Measurements from ENCODE around the gene RAB3C.

DNA sequence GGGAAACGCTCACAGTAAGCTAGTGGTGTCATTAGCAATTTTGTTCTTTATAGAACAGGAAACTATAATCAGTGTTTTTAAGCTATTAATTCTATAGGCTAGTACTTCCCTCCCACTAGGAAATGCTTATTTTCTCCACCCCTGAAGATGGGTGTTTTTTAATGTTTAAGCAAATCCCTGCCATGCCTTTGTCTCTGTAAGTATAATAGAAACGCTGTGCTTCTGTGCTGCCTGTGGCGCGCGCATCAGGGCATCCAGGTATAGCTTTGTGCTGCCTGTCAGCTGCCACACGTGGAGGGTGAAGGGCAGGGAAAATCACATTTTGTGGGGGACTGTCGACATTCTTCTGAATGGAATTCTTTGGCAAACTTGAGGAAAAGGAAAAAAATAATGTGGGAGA is 217.5 kb downstream of the RAB3C start:
- TF ChIP-seq, protein P1, sequence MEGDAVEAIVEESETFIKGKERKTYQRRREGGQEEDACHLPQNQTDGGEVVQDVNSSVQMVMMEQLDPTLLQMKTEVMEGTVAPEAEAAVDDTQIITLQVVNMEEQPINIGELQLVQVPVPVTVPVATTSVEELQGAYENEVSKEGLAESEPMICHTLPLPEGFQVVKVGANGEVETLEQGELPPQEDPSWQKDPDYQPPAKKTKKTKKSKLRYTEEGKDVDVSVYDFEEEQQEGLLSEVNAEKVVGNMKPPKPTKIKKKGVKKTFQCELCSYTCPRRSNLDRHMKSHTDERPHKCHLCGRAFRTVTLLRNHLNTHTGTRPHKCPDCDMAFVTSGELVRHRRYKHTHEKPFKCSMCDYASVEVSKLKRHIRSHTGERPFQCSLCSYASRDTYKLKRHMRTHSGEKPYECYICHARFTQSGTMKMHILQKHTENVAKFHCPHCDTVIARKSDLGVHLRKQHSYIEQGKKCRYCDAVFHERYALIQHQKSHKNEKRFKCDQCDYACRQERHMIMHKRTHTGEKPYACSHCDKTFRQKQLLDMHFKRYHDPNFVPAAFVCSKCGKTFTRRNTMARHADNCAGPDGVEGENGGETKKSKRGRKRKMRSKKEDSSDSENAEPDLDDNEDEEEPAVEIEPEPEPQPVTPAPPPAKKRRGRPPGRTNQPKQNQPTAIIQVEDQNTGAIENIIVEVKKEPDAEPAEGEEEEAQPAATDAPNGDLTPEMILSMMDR (IDR thresholded peaks at IDR 0.05), result no peak
- no peak for TF ChIP-seq POLR2A (IDR thresholded peaks at IDR 0.05)

Measured in right lobe of liver (tissue), 4 donors.